PC-3 (cell line): Measurements from ENCODE around the gene KIRREL1. TPM values are rescaled to one million over a fixed set of nuclear protein-coding genes. Genes with fewer than 3 reads are reported as not detected.

Experiments
- ATAC-seq: fragments of 200-7000 bp; cut with Tn5 transposase; 2 replicates; pipeline ENCODE4 v1.9.1; 2020; ENCODE audit warnings: mild to moderate bottlenecking, moderate library complexity
- BruUV-seq: library from RNA; stranded (reverse); fragments of 400-500 nt; replicated peaks from 2 replicates; lab custom pipeline; 2021; lab: Mats Ljungman, UMichigan
- CTCF ChIA-PET: fragments of 300-600 bp; sonication (Branson Sonifier 250); formaldehyde crosslinking; loops from one replicate; lab custom pipeline; 2022; ENCODE audit warnings: antibody characterized with exemption; lab: Charles Lee
- POLR2A ChIA-PET: fragments of 300-600 bp; sonication (Branson Sonifier 250); formaldehyde crosslinking; loops from one replicate; lab custom pipeline; 2022; ENCODE audit warnings: antibody characterized with exemption; ENCODE audit not compliant: unreplicated experiment; lab: Charles Lee
- DNase-seq: peaks from one replicate; pipeline ENCODE4 v3.0.0-alpha.2; 2015
- H2AFZ ChIP-seq: fragments of 300-600 bp; sonication (generic); 2 replicates; pipeline ENCODE4 v1.6.0; 2016; ENCODE audit warnings: antibody characterized with exemption, low read length
- H3F3A ChIP-seq: fragments of 300-600 bp; sonication (generic); one replicate; pipeline ENCODE4 v1.6.0; 2017; ENCODE audit warnings: antibody characterized with exemption, low read length, control low read depth, mild to moderate bottlenecking; ENCODE audit not compliant: unreplicated experiment
- H3K27ac ChIP-seq: fragments of 300-600 bp; sonication (generic); 2 replicates; pipeline ENCODE4 v1.5.1; 2016; ENCODE audit warnings: mild to moderate bottlenecking, low read length
- H3K27me3 ChIP-seq: fragments of 300-600 bp; sonication (generic); 2 replicates; pipeline ENCODE4 v1.6.1; 2016; ENCODE audit warnings: low read length, mixed read lengths
- H3K36me3 ChIP-seq: fragments of 300-600 bp; sonication (generic); 2 replicates; pipeline ENCODE4 v1.6.1; 2016; ENCODE audit warnings: low read depth, mixed run types, low read length, mixed read lengths
- H3K4me1 ChIP-seq: fragments of 300-600 bp; sonication (generic); 2 replicates; pipeline ENCODE4 v1.5.1; 2016; ENCODE audit warnings: low read length; ENCODE audit not compliant: insufficient read depth
- H3K4me2 ChIP-seq: fragments of 300-600 bp; sonication (generic); 2 replicates; pipeline ENCODE4 v1.6.0; 2016; ENCODE audit warnings: low read length
- H3K4me3 ChIP-seq: fragments of 300-600 bp; sonication (generic); 2 replicates; pipeline ENCODE4 v1.5.1; 2016; ENCODE audit warnings: mild to moderate bottlenecking, low read length, mixed read lengths
- H3K79me2 ChIP-seq: fragments of 300-600 bp; sonication (generic); 2 replicates; pipeline ENCODE4 v1.6.1; 2017; ENCODE audit warnings: low read length, mixed read lengths
- H3K9ac ChIP-seq: fragments of 300-600 bp; sonication (generic); 2 replicates; pipeline ENCODE4 v1.6.0; 2016; ENCODE audit warnings: mild to moderate bottlenecking, low read length
- H3K9me2 ChIP-seq: fragments of 300-600 bp; sonication (generic); replicated peaks from 2 replicates; pipeline ENCODE4 v1.6.1; 2016; ENCODE audit warnings: mixed run types, low read length, mixed read lengths
- H3K9me3 ChIP-seq: fragments of 300-600 bp; sonication (generic); 2 replicates; pipeline ENCODE4 v1.6.1; 2016; ENCODE audit warnings: low read length, mixed read lengths
- H4K20me1 ChIP-seq: fragments of 300-600 bp; sonication (generic); 2 replicates; pipeline ENCODE4 v1.6.1; 2016; ENCODE audit warnings: low read length, mixed read lengths
- EZH2 ChIP-seq: fragments of 300-600 bp; sonication (generic); IDR thresholded peaks from one replicate; pipeline ENCODE4 v1.6.1; 2017; ENCODE audit warnings: antibody characterized with exemption, mild to moderate bottlenecking, low read length; ENCODE audit not compliant: unreplicated experiment
- EZH2phosphoT487 ChIP-seq: fragments of 300-600 bp; sonication (generic); IDR thresholded peaks from 2 replicates; pipeline ENCODE4 v1.6.1; 2018; ENCODE audit warnings: mild to moderate bottlenecking, antibody characterized with exemption, low read length, borderline replicate concordance
- intact Hi-C: fragments of 100-400 bp; cut with micrococcal nuclease; formaldehyde crosslinking; loops from 2 replicates; pipeline ENCODE4 v1.9.0; 2023
- total RNA-seq: library from RNA; depleted of rRNA; stranded (reverse); fragments of >200 nt; gene quantifications from 2 replicates; pipeline ENCODE4 v1.2.3, GENCODE V29; 2014
- TF ChIP-seq, protein P1 (sequence below): fragments of 300-600 bp; sonication (generic); conservative IDR thresholded peaks from 2 replicates; pipeline ENCODE4 v1.5.1; 2017; ENCODE audit warnings: antibody characterized with exemption, low read depth, mild to moderate bottlenecking, low read length

Gene KIRREL1
- total RNA-seq, 1 experiment from 2014 or later = 49.8 TPM

GRCh38 chr1:158040323-158040722 is 46.9 kb downstream of the KIRREL1 start:
- Histone ChIP-seq H3K4me1 (peaks cover 22% of the 10 kb centered on the region), H3K9me2 (no peaks in the 10 kb centered on the region), H3K36me3 (no peaks in the 10 kb centered on the region), H3K27me3 (no peaks in the 10 kb centered on the region), H3K9ac (no peak overlapping the region), H2AFZ (no peak overlapping the region), H4K20me1 (0 out of 2 replicates have a peak, but pooled peaks cover 3% of the 10 kb centered on the region), H3K4me3 (no peak overlapping the region), H3K27ac (no peak overlapping the region), H3K9me3 (no peaks in the 10 kb centered on the region), H3F3A (no peaks in the 10 kb centered on the region), H3K79me2 (peaks cover 53% of the 10 kb centered on the region), H3K4me2 (no peak overlapping the region)
- ChIA-PET CTCF (interaction anchor here (1.1 kb wide), 1 partner anchor 49 kb away, joined by 12 read pairs; no protein-coding TSS in a partner anchor), POLR2A (no interaction called here)
- ATAC-seq (no peak), DNase-seq (no peak)
- TF ChIP-seq EZH2phosphoT487 (no peak), EZH2 (no peak)
- TF ChIP-seq, protein P1, sequence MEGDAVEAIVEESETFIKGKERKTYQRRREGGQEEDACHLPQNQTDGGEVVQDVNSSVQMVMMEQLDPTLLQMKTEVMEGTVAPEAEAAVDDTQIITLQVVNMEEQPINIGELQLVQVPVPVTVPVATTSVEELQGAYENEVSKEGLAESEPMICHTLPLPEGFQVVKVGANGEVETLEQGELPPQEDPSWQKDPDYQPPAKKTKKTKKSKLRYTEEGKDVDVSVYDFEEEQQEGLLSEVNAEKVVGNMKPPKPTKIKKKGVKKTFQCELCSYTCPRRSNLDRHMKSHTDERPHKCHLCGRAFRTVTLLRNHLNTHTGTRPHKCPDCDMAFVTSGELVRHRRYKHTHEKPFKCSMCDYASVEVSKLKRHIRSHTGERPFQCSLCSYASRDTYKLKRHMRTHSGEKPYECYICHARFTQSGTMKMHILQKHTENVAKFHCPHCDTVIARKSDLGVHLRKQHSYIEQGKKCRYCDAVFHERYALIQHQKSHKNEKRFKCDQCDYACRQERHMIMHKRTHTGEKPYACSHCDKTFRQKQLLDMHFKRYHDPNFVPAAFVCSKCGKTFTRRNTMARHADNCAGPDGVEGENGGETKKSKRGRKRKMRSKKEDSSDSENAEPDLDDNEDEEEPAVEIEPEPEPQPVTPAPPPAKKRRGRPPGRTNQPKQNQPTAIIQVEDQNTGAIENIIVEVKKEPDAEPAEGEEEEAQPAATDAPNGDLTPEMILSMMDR = no peak
- BruUV-seq = no TSS peak
- intact Hi-C loops = no loop called here

GRCh38 chr1:158043232-158043631 is 49.8 kb downstream of the KIRREL1 start:
- H2AFZ ChIP-seq = no peak overlapping the region
- H3K27me3 ChIP-seq = no peaks in the 10 kb centered on the region
- ChIA-PET POLR2A (no interaction called here), CTCF (no interaction called here)
- H3F3A ChIP-seq = no peaks in the 10 kb centered on the region
- no peak overlapping the region for H3K4me3 ChIP-seq
- intact Hi-C loops = no loop called here
- TF ChIP-seq, protein P1 = no peak
- TF ChIP-seq EZH2 = no peak
- TF ChIP-seq EZH2phosphoT487 = no peak
- no peak for DNase-seq
- no peak for ATAC-seq
- H3K9me2 ChIP-seq = no peaks in the 10 kb centered on the region
- H3K27ac ChIP-seq = no peak overlapping the region
- no peak overlapping the region for H3K9ac ChIP-seq
- H3K36me3 ChIP-seq = no peaks in the 10 kb centered on the region
- no TSS peak for BruUV-seq
- peaks cover 47% of the 10 kb centered on the region for H3K79me2 ChIP-seq
- peaks cover 5% of the 10 kb centered on the region for H3K4me1 ChIP-seq
- H3K9me3 ChIP-seq = no peaks in the 10 kb centered on the region
- H3K4me2 ChIP-seq = no peak overlapping the region
- 0 out of 2 replicates have a peak, but pooled peaks cover 3% of the 10 kb centered on the region for H4K20me1 ChIP-seq

GRCh38 chr1:158045639-158046038 is 52.2 kb downstream of the KIRREL1 start:
- ATAC-seq = no peak

More at GRCh38 chr1:158045639-158046038, 52.2 kb downstream of the KIRREL1 start:
- no peaks in the 10 kb centered on the region for H3K9me2 ChIP-seq
- no peaks in the 10 kb centered on the region for H3F3A ChIP-seq
- H3K27ac ChIP-seq = no peak overlapping the region
- no peaks in the 10 kb centered on the region for H3K9me3 ChIP-seq
- no TSS peak for BruUV-seq
- H4K20me1 ChIP-seq = no peaks in the 10 kb centered on the region
- H2AFZ ChIP-seq = no peak overlapping the region
- H3K27me3 ChIP-seq = no peaks in the 10 kb centered on the region
- peaks cover 31% of the 10 kb centered on the region for H3K79me2 ChIP-seq
- intact Hi-C loops = no loop called here
- POLR2A ChIA-PET = no interaction called here
- H3K4me1 ChIP-seq = no peaks in the 10 kb centered on the region
- CTCF ChIA-PET = no interaction called here
- H3K4me3 ChIP-seq = no peak overlapping the region
- TF ChIP-seq EZH2phosphoT487 = no peak
- TF ChIP-seq EZH2 = no peak
- TF ChIP-seq, protein P1 = no peak
- H3K36me3 ChIP-seq = no peaks in the 10 kb centered on the region
- no peak overlapping the region for H3K4me2 ChIP-seq
- no peak for DNase-seq
- no peak overlapping the region for H3K9ac ChIP-seq
